Skin epidermis (tissue), 12 donors: ENCODE measurements around the gene EXOC4.
A peak's percentile ranks its signal among the peaks of the same experiment; 100 is the strongest.
"Not testable (repeated sequence)": the region's sequence is repeated elsewhere in the genome, so short reads cannot be mapped to it uniquely, and the experiment has no call there.

Experiments used
- H3K27ac ChIP-seq, 21 experiments: fragments of 200-600 bp; sonication (generic) in 11 of 21; one replicate each; pipeline ENCODE4 v1.5.0; 2020; ENCODE audit warnings: mild to moderate bottlenecking in 3 of 21, inconsistent platforms in 2 of 21, moderate library complexity in 2 of 21
- H3K4me3 ChIP-seq, 7 experiments: fragments of 200-600 bp; sonication (generic) in 2 of 7; one replicate each; pipeline ENCODE4 v1.5.0; 2020; ENCODE audit warnings: inconsistent platforms in 2 of 7, mild to moderate bottlenecking in 2 of 7, moderate library complexity in 1 of 7

The EXOC4 gene

GRCh38 chr7:133252858-133253518, at the start of gene EXOC4:
Gene EXOC4 (plus strand): TSS chr7:133253078.
- H3K27ac ChIP-seq: peak within 1 kb of the TSS; percentile 50 to 97 (median 93)
- H3K4me3 ChIP-seq: peak within 1 kb of the TSS; percentile 63 to 100 (median 89)

- H3K4me3 ChIP-seq: no peak overlapping the region
Observed at GRCh38 chr7:133203490-133203889, 49.4 kb upstream of the EXOC4 start.

DNA sequence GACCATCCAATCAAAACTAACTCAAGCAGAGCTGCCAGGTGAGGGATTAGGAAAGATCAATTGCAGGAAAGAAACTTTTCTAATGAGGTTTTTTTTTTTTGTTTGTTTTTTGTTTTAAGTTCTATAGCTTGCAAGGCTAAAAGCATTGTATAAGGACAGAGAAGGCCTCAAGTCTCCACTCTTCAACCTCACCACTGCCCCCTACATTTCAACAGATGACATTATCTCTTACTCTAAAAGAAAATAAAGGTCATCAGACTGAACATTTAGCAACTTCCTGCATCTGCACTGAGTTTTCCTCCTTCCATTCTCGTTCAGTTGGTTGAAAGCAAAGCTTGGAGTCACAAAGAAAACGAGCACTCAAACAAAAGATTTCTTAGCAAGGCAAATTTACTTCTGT, 45.2 kb upstream of the EXOC4 start:
- no peak overlapping the region for H3K4me3 ChIP-seq
- H3K27ac ChIP-seq: no peak overlapping the region

More at GRCh38 chr7:133203490-133203889, 49.4 kb upstream of the EXOC4 start:
- H3K27ac ChIP-seq: no peak overlapping the region

GRCh38 chr7:133210817-133211216, 42.1 kb upstream of the EXOC4 start:
- not testable (repeated sequence) for H3K27ac ChIP-seq, H3K4me3 ChIP-seq

- H3K27ac ChIP-seq, H3K4me3 ChIP-seq: not testable (repeated sequence)
Observed at GRCh38 chr7:133213772-133214171, 39.1 kb upstream of the EXOC4 start.

GRCh38 chr7:133217773-133218172, 35.1 kb upstream of the EXOC4 start:
- Histone ChIP-seq H3K4me3 (no peak overlapping the region), H3K27ac (no peak overlapping the region)

GRCh38 chr7:133230591-133231194, 22.2 kb upstream of the EXOC4 start:
- no peak overlapping the region for H3K4me3 ChIP-seq
- no peak overlapping the region for H3K27ac ChIP-seq

DNA sequence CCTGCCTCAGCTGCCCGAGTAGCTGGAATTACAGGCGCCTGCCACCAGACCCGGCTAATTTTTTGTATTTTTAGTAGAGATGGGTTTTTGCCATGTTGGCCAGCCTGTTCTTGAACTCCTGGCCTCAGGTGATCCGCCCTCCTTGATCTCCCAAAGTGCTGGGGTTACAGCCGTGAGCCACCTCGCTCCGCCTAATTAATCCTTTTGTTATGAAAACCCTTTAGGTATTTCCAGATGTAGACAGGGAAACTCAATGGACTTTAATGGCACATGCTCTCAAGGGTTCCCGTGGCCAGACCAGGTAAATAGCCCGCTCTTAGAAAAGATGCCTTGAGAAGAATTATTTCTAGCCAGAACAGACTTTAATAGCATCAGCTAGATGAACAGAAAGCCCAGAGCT, 19.7 kb upstream of the EXOC4 start:
- H3K27ac ChIP-seq: no peak overlapping the region
- H3K4me3 ChIP-seq: no peak overlapping the region

DNA sequence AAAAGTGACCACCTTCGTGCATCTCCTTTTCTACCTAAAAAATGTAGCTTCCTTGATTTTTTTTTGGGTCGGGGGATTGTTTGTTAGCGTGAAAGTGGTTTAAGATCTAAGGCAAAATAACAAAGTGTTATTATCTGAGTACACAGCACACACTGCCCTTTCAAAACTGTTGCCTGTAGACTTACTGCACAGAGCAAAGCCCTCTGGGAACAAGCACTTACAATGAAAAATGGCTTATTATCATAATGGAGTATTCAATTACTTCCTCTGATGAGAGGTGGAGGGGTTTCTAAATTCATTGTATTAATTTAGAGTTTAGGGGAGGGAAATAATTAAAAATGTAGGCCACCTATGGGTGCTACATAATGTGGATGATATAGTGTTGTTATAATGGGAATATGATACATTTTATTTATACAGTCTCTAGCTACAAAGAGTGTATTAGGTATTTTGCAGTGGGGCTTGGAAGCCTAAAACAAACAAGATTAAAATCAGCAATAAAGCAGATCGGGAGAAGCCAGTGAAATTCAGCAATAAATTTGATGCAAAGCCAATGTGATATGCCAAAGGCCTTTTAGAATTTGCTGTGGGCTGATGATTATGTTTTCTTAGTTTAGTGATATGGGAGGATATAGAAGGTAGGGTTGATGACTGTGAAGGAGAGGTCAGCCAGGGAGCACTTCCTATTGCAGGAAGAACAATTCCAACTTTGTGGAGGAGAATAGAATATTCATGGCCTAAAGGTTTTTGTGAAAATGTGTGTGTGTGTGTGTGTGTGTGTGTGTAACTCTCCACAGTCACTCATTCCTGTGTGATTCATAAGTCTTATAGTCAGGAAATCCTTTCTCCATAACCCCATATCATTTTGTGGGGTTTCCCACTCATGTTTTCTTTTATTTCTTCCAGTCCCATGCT, 17.7 kb upstream of the EXOC4 start:
- no peak overlapping the region for H3K4me3 ChIP-seq
- no peak overlapping the region for H3K27ac ChIP-seq

- Histone ChIP-seq H3K4me3 (no peak overlapping the region), H3K27ac (no peak overlapping the region)
Observed at GRCh38 chr7:133237545-133237944, 15.3 kb upstream of the EXOC4 start.

DNA sequence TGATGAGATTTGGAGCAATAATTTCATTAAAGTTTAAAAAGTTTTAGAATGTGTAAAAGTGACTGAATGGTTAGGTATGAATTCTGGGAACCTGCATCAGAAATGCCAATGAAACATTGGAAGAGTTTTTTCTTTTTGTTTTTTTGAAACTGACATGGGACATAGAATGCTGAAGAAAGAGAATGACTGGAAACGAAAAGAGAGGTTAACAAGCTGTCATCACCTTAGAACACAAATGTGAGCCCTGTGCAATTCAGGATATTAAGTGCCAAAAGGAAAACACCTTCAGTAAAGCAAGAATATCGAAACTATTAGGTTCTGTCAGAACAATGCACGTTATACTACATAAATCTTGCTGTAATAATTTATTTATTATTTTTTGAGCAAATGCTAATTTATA, 12.6 kb upstream of the EXOC4 start:
- Histone ChIP-seq H3K27ac (no peak overlapping the region), H3K4me3 (no peak overlapping the region)

DNA sequence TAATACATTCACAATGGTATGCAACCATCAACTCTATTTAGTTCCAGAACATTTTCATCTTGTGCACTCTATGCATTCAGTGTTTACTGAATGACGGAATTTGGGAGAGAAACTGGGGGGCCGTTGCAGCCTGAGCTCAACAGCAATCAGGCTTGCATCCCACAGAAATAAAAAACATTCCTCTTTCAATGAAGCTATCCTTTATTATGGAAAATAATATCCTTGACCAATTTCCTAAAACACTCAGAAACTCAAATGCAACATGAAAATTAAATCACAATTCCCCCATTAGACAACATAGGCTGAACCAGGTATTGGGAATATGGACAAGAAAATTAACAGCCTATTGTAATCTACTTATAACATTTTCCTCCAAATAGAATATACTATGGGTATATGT, 6.3 kb upstream of the EXOC4 start:
- H3K27ac ChIP-seq: no peak overlapping the region
- no peak overlapping the region for H3K4me3 ChIP-seq

DNA sequence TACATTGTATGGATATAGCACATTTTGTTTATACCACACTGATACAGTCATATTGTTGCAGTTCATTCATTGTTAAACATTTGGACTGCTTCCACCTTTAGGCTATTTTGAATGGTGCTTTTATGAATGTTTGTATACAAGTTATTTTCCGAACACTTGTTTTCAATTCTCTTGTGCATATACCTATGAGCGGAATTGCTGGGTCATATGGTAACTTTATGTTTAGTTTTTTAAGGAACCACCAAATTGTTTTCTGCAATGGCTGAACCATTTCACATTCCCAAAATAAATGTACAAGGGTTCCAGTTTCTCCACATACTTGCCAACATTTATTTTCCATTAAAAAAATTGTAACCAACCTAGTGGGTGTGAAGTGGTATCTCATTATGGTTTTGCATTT, 4.0 kb upstream of the EXOC4 start:
- Histone ChIP-seq H3K4me3 (no peak overlapping the region), H3K27ac (no peak overlapping the region)

GRCh38 chr7:133252506-133252857, 396 bp upstream of the EXOC4 start:
- Histone ChIP-seq H3K27ac (no peak overlapping the region), H3K4me3 (peak overlapping the region in 5 of 7 experiments; percentile 63 to 93 (median 87))

DNA sequence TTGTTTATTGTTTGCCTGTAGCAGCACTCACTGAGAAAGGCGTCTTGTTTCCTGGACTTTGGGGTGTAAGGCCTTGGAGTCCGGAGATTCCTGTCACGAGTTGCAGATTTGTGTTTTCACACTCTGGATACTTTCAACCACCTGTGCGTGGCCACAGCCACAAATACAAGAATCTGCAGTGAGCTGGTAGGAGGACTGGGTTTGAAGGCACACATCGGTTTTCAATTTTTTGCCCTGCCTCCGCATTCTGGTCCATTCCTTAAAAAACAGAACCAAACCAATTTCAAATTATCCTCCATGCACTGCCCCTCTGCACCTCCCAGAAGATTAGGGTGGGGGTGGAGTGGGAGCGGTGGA, 619 bp downstream of the EXOC4 start:
- peak overlapping the region; percentile 50 to 97 (median 93) for H3K27ac ChIP-seq
- H3K4me3 ChIP-seq: peak overlapping the region; percentile 63 to 100 (median 89)

- Histone ChIP-seq H3K27ac (no peak overlapping the region), H3K4me3 (no peak overlapping the region)
Observed at GRCh38 chr7:133255486-133255885, 2.6 kb downstream of the EXOC4 start.

DNA sequence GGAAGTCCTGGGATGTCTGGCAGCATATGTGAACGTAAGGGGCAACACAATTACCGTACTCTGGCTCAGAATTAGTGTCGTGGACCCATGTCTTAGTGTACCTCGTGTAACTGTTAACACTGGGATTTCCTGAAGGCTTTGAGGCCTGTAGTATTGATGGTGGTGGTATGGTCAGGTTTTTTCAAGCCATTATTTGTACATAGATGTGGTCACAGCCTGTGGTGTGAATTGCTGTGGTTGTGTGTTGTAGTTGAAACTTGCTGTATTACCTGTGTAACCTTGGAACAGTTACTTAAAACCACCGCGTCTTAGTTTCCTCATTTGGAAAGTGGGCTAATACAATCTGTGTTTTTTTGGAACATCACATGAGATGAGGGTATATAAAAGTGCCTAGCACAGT, 5.3 kb downstream of the EXOC4 start:
- Histone ChIP-seq H3K4me3 (no peak overlapping the region), H3K27ac (no peak overlapping the region)

GRCh38 chr7:133265821-133266220, 12.9 kb downstream of the EXOC4 start:
- H3K27ac ChIP-seq: no peak overlapping the region
- no peak overlapping the region for H3K4me3 ChIP-seq

GRCh38 chr7:133268355-133268754, 15.5 kb downstream of the EXOC4 start:
- no peak overlapping the region for H3K4me3 ChIP-seq
- H3K27ac ChIP-seq: no peak overlapping the region

- H3K27ac ChIP-seq: no peak overlapping the region
Observed at GRCh38 chr7:133272336-133272735, 19.5 kb downstream of the EXOC4 start.

DNA sequence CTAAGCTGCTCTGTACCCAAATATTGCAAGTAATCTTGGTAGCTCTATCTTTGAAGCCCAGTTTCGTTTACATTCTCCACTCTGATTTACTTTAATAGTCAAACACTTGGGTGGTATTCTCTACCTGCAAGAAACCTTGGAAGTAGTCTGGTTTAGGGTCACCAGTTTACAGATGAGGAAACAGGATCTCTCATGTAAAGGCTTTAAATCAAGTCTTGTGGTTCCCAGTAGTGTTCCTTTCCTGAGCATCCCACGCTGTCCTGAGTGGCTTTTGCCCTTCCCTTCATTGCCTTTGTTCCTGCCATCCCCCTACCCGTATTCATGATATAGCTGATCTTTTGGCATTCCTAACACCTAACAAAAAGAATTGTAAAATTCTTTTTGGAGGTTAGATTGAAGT, 20.3 kb downstream of the EXOC4 start:
- no peak overlapping the region for H3K4me3 ChIP-seq
- no peak overlapping the region for H3K27ac ChIP-seq

More at GRCh38 chr7:133272336-133272735, 19.5 kb downstream of the EXOC4 start:
- H3K4me3 ChIP-seq: no peak overlapping the region
